ENCODE measurements around the gene GUF1. TPM values are rescaled to one million over a fixed set of nuclear protein-coding genes. Genes with fewer than 3 reads are reported as not detected.

The GUF1 gene
- total RNA-seq, 2 donors from 2014 or later = 17.8 to 28.7 TPM

DNA sequence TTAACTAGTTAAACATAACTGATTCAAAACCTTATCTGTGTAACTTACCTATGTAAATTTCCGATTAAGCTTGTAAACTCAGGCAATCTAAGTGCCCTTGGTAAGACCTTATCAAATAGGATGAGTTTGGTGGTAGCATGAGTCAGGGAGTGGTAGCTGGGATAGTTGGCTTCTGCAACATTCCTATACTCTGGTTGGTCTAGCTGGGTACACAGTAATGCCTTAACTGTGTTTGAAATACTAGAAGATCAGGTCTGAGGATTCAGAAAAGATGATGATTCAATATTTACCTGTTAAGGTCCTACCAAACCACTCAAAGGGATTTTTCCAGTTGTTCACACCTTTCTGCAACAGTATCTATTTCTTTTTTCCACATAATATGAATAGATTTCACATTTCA, 32.1 kb upstream of the GUF1 start:
- Histone ChIP-seq H3K9me3 (no peaks in the 10 kb centered on the region), H3K27me3 (no peaks in the 10 kb centered on the region), H3K27ac (no peak overlapping the region), H3K4me3 (no peak overlapping the region), H3K36me3 (no peaks in the 10 kb centered on the region), H3K4me1 (no peaks in the 10 kb centered on the region), H3K9ac (ENCODE audit: low read depth in 2 of 2, low read length in 2 of 2) (no peak overlapping the region)
- TF ChIP-seq, protein P1, sequence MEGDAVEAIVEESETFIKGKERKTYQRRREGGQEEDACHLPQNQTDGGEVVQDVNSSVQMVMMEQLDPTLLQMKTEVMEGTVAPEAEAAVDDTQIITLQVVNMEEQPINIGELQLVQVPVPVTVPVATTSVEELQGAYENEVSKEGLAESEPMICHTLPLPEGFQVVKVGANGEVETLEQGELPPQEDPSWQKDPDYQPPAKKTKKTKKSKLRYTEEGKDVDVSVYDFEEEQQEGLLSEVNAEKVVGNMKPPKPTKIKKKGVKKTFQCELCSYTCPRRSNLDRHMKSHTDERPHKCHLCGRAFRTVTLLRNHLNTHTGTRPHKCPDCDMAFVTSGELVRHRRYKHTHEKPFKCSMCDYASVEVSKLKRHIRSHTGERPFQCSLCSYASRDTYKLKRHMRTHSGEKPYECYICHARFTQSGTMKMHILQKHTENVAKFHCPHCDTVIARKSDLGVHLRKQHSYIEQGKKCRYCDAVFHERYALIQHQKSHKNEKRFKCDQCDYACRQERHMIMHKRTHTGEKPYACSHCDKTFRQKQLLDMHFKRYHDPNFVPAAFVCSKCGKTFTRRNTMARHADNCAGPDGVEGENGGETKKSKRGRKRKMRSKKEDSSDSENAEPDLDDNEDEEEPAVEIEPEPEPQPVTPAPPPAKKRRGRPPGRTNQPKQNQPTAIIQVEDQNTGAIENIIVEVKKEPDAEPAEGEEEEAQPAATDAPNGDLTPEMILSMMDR (IDR thresholded peaks at IDR 0.05) = no peak
- DNase-seq = no peak
- intact Hi-C loops (cut with DNase I) = no loop called here

DNA sequence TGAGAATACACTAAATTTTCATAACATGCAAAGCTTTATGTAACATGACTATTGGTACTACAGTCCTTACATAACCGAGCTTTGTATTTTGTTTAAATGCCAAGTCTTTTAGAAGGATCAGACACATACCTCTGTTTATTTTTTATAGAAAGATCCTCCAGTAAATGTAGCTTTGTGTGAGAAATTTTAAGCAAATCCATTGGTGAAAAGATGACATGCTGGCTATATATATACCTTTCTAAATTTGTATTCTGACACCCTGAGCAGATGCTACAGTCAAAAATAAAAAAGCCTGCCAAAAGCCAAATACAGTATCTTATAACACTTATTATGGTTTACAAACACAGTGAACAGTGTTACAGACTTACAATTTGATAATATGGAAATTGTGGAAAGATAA, 26.8 kb upstream of the GUF1 start, which contains the start of gene YIPF7:
YIPF7 (minus strand) TSS at position 201 of the 400 bp plus-strand sequence. CDS start 1,525 bp downstream, outside the sequence.
- Histone ChIP-seq H3K4me1 (no peaks in the 10 kb centered on the region), H3K9me3 (no peaks in the 10 kb centered on the region)
- intact Hi-C loops (cut with DNase I) = no loop called here

DNA sequence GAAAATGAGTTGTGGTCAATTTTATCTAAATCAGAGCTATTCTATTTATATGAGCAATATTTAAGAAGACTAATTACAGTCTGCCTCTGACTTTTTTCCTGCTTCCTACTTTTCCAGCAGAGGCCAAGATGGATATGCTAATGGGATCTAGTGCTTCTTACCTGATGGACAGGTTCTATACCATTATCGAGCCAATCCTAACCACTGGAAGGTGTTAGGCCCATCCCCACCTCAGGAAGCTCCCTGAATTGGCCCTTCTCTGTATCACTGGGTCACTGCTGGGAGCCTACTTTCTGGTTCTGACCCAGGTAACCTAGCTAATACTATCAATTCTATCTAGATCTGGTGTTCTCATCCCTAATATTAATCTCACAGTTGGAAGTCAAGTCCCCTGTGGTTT, 26.2 kb upstream of the GUF1 start:
- Histone ChIP-seq H3K9me3 (no peaks in the 10 kb centered on the region), H3K9ac (ENCODE audit: low read depth in 2 of 2, low read length in 2 of 2) (no peak overlapping the region), H3K36me3 (no peaks in the 10 kb centered on the region), H3K4me3 (no peak overlapping the region), H3K27me3 (no peaks in the 10 kb centered on the region), H3K4me1 (no peaks in the 10 kb centered on the region), H3K27ac (no peak overlapping the region)
- TF ChIP-seq, protein P1 (IDR thresholded peaks at IDR 0.05) = no peak
- intact Hi-C loops (cut with DNase I) = no loop called here
- no peak for DNase-seq

More for the DNA sequence above, 26.8 kb upstream of the GUF1 start, which contains the start of gene YIPF7:
- no peaks in the 10 kb centered on the region for H3K27me3 ChIP-seq
- no peak within 1 kb of the TSS for H3K9ac ChIP-seq (ENCODE audit: low read depth in 2 of 2, low read length in 2 of 2)
- H3K27ac ChIP-seq = no peak within 1 kb of the TSS
- no peak within 1 kb of the TSS for H3K4me3 ChIP-seq
- DNase-seq = no peak
- no peaks in the 10 kb centered on the region for H3K36me3 ChIP-seq
- TF ChIP-seq, protein P1 (IDR thresholded peaks at IDR 0.05) = no peak

DNA sequence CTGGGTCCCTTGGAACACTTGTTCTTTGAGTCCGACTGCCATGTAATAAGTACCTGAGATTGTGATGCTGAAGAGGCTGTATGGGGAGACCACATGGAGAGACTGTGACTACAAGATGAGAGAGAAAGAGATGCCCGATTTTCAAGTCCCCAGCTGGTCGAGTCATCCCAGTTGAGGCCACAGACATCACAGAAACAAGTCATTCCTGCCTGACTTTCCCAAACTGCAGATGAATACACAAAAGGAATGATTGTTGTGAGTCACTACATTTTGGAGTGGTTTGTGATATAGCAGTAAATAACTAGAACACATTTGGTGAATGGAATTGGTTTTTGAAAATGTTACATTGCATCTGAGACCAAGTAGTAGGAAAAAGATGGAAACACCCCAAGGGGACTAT, 17.8 kb upstream of the GUF1 start:
- no peak overlapping the region for H3K27ac ChIP-seq
- H3K27me3 ChIP-seq = no peaks in the 10 kb centered on the region
- no peak for DNase-seq
- no peaks in the 10 kb centered on the region for H3K36me3 ChIP-seq
- H3K9me3 ChIP-seq = no peaks in the 10 kb centered on the region
- H3K9ac ChIP-seq (ENCODE audit: low read depth in 2 of 2, low read length in 2 of 2) = no peak overlapping the region
- H3K4me1 ChIP-seq = no peaks in the 10 kb centered on the region
- TF ChIP-seq, protein P1 (IDR thresholded peaks at IDR 0.05) = no peak
- intact Hi-C loops (cut with DNase I) = no loop called here
- no peak overlapping the region for H3K4me3 ChIP-seq

DNA sequence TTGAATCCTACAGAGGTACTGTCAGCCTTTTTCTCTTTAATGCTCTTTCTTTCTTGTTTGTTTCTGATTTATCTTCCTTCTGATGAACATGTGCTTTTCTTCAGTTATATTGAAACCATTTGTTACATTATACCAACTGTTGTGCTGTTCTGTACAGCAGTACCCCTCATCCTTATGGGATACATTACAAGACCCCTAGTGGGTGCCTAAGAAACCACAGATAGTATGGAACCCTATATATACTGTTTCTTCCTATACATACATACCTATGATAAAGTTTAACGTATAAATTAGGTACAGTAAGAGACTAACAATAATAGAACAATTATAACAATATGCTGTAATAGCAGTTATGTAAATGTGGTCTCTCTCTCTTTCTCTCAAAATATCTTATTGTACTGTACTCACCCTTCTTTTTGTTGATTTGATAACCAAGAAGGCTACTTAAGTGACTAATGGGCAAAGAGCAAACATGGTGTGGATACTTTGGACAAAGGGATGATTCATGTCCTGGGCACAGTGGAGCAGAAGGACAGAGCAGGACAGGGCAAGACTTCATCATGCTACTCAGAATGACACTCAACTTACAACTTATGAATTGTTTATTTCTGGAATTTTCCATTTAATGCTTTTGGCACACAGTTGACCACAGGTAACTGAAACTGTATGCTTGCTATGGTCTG, 16.1 kb upstream of the GUF1 start:
- Histone ChIP-seq H3K27me3 (no peaks in the 10 kb centered on the region), H3K27ac (no peak overlapping the region), H3K9me3 (no peaks in the 10 kb centered on the region), H3K9ac (ENCODE audit: low read depth in 2 of 2, low read length in 2 of 2) (no peak overlapping the region), H3K4me3 (no peak overlapping the region), H3K36me3 (no peaks in the 10 kb centered on the region), H3K4me1 (no peaks in the 10 kb centered on the region)
- DNase-seq = no peak
- intact Hi-C loops (cut with DNase I) = no loop called here
- TF ChIP-seq, protein P1 (IDR thresholded peaks at IDR 0.05) = no peak

All from colonic mucosa (tissue), 4 donors.